Mammary microvascular endothelial cell (primary cell): ENCODE data around the gene WFDC1. TPM values are rescaled to one million over a fixed set of nuclear protein-coding genes. Genes with fewer than 3 reads are reported as not detected.

ENCODE experiments used
- total RNA-seq: library from RNA; depleted of rRNA; stranded (reverse); fragments of >200 nt; gene quantifications from 2 replicates; pipeline ENCODE4 v1.2.3, GENCODE V29; 2015

Gene WFDC1, protein sequence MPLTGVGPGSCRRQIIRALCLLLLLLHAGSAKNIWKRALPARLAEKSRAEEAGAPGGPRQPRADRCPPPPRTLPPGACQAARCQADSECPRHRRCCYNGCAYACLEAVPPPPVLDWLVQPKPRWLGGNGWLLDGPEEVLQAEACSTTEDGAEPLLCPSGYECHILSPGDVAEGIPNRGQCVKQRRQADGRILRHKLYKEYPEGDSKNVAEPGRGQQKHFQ
- not detected in 2 replicates for total RNA-seq

GRCh38 chr16:84294531-84295142, at the start of gene WFDC1:
WFDC1 (plus strand) TSS chr16:84294878; CDS start chr16:84294972, 94 bp downstream.

GRCh38 chr16:84368308-84368996, 73.8 kb downstream of the WFDC1 start, which contains the start of gene ATP2C2:
ATP2C2 (plus strand) TSS chr16:84368538; CDS start chr16:84368616, 78 bp downstream.

Other genes starting within 250 kb of the WFDC1 start
- 92.8 and 100 TPM in 2 replicates for gene MBTPS1, start 177.9 kb upstream of the WFDC1 start, total RNA-seq
- 14.1 and 17.5 TPM in 2 replicates for gene HSDL1, start 149.7 kb upstream of the WFDC1 start, total RNA-seq
- 0.15 TPM in 1 of 2 replicates, not detected in the other for gene DNAAF1, start 149.6 kb upstream of the WFDC1 start, total RNA-seq
- 30.0 and 32.4 TPM in 2 replicates for gene TAF1C, start 107.8 kb upstream of the WFDC1 start, total RNA-seq
- gene ADAD2, start 103.7 kb upstream of the WFDC1 start, total RNA-seq = not detected in 2 replicates
- not detected in 2 replicates for gene KCNG4, start 54.9 kb upstream of the WFDC1 start, total RNA-seq
- gene ATP2C2, start 73.7 kb downstream of the WFDC1 start, total RNA-seq = not detected in 2 replicates
- gene MEAK7, start 209.8 kb downstream of the WFDC1 start, total RNA-seq = 26.2 and 27.7 TPM in 2 replicates